T-helper 22 cell (primary cell): ENCODE results near the gene UBN2.

Experiments
- DNase-seq: peaks from one replicate; pipeline ENCODE4 v3.0.0-alpha.2; 2020; ENCODE audit warnings: low read depth

The UBN2 gene

GRCh38 chr7:139355320-139355719 lies 124.3 kb downstream of the UBN2 start:
- DNase-seq, result no peak
